Type B pancreatic cell (in vitro differentiated cells): Measurements from ENCODE around the gene AOX1. TPM values are rescaled to one million over a fixed set of nuclear protein-coding genes. Genes with fewer than 3 reads are reported as not detected.
A peak's percentile ranks its signal among the peaks of the same experiment; 100 is the strongest.
"Not testable (repeated sequence)": the region's sequence is repeated elsewhere in the genome, so short reads cannot be mapped to it uniquely, and the experiment has no call there.

Experiments used
- DNase-seq: peaks from one replicate; pipeline ENCODE4 v3.0.0; 2021; ENCODE audit warnings: mixed read lengths; ENCODE audit not compliant: unreplicated experiment; ENCODE audit errors: extremely low spot score
- H3K27ac Mint-ChIP-seq: 2 replicates; pipeline ENCODE4 v1.8.0; 2021; ENCODE audit warnings: mild to moderate bottlenecking, mixed read lengths
- H3K27me3 Mint-ChIP-seq: 2 replicates; pipeline ENCODE4 v1.8.0; 2021; ENCODE audit warnings: mixed read lengths
- H3K36me3 Mint-ChIP-seq: 2 replicates; pipeline ENCODE4 v1.8.0; 2021; ENCODE audit warnings: mixed read lengths
- H3K4me1 Mint-ChIP-seq: one replicate; pipeline ENCODE4 v1.8.0; 2021; ENCODE audit warnings: mixed read lengths; ENCODE audit not compliant: unreplicated experiment
- H3K4me3 Mint-ChIP-seq: 2 replicates; pipeline ENCODE4 v1.8.0; 2021; ENCODE audit warnings: mild to moderate bottlenecking, mixed read lengths
- H3K9me3 Mint-ChIP-seq: 2 replicates; pipeline ENCODE4 v1.8.0; 2021; ENCODE audit warnings: mixed read lengths
- total RNA-seq: library from RNA; stranded (reverse); gene quantifications from 2 replicates; pipeline ENCODE4 v1.2.1, GENCODE V29; 2021; ENCODE audit warnings: low replicate concordance
- TF ChIP-seq, protein P1 (sequence below): fragments of 200-600 bp; sonication (generic); conservative IDR thresholded peaks from 2 replicates; pipeline ENCODE4 v1.5.0; 2021; ENCODE audit warnings: antibody characterized with exemption, mild to moderate bottlenecking

AOX1 gene
- total RNA-seq, 1 donor from 2014 or later = 6.4 TPM

DNA sequence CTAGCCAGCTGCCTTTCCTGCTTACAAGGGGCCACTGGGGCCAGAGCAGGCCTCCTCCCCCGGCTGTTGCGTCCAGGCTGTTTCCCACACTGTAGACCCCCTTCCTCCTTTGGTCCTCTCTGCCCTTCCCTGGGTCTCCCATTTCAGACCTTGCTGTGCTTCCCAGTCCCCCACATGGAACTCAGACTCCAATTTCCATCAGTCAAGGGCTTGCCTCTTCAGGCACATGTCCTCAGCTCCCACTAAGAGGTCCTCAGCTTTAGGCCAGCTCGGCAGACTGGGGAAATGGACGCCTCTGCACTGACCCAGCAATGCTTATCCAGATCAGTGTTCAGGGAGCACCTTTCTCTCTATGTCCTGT lies 127.9 kb downstream of the AOX1 start:
- Mint-ChIP-seq H3K27ac (peak overlapping the region; percentile 91), H3K4me1 (peaks cover 6% of the 10 kb centered on the region), H3K36me3 (no peaks in the 10 kb centered on the region)

DNA sequence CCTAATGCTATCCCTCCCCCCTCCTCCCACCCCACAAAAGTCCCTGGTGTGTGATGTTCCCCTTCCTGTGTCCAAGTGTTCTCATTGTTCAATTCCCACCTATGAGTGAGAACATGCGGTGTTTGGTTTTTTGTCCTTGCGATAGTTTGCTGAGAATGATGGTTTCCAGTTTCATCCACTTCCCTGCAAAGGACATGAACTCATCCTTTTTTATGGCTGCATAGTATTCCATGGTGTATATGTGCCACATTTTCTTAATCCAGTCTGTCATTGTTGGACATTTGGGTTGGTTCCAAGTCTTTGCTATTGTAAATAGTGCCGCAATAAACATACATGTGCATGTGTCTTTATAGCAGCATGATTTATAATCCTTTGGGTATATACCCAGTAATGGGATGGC lies 129.2 kb downstream of the AOX1 start:
- DNase-seq, H3K36me3 Mint-ChIP-seq, H3K27ac Mint-ChIP-seq, H3K4me3 Mint-ChIP-seq, H3K4me1 Mint-ChIP-seq, H3K9me3 Mint-ChIP-seq: not testable (repeated sequence)
- peaks cover 15% of the 10 kb centered on the region for H3K27me3 Mint-ChIP-seq

More for the DNA sequence above, 127.9 kb downstream of the AOX1 start:
- TF ChIP-seq, protein P1, sequence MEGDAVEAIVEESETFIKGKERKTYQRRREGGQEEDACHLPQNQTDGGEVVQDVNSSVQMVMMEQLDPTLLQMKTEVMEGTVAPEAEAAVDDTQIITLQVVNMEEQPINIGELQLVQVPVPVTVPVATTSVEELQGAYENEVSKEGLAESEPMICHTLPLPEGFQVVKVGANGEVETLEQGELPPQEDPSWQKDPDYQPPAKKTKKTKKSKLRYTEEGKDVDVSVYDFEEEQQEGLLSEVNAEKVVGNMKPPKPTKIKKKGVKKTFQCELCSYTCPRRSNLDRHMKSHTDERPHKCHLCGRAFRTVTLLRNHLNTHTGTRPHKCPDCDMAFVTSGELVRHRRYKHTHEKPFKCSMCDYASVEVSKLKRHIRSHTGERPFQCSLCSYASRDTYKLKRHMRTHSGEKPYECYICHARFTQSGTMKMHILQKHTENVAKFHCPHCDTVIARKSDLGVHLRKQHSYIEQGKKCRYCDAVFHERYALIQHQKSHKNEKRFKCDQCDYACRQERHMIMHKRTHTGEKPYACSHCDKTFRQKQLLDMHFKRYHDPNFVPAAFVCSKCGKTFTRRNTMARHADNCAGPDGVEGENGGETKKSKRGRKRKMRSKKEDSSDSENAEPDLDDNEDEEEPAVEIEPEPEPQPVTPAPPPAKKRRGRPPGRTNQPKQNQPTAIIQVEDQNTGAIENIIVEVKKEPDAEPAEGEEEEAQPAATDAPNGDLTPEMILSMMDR = no peak
- Mint-ChIP-seq H3K27me3 (peaks cover 4% of the 10 kb centered on the region), H3K9me3 (no peaks in the 10 kb centered on the region), H3K4me3 (peak overlapping the region; percentile 86)
- no peak for DNase-seq

DNA sequence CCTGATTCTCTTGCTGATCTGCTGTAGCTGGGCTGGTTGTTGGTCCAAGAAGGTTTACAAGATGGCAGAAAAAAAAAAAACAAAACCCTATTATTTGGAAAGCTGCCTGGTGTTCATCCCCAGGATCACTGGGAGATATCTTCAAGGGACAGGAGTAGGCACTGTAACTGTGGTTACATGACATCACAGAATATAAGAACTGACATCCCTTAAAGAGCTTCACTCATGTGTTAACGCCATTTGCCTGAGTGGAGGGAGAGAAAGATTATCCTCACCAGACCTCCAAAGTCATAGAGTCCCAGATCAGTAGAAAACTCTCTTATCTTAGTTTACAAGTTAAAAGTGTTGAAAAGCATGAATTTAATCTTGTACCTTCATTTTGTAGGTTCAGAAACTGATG lies 130.6 kb downstream of the AOX1 start:
- H3K4me3 Mint-ChIP-seq = no peak overlapping the region
- no peaks in the 10 kb centered on the region for H3K36me3 Mint-ChIP-seq
- TF ChIP-seq, protein P1 = no peak
- no peaks in the 10 kb centered on the region for H3K9me3 Mint-ChIP-seq
- no peak overlapping the region for H3K27ac Mint-ChIP-seq
- H3K4me1 Mint-ChIP-seq = peaks cover 6% of the 10 kb centered on the region
- peaks cover 24% of the 10 kb centered on the region for H3K27me3 Mint-ChIP-seq
- DNase-seq = no peak

Other genes with a start within 250 kb of the AOX1 start
- 10.2 and 10.9 TPM in 2 replicates for gene KCTD18, start 75.9 kb upstream of the AOX1 start, total RNA-seq
- gene SGO2, start 59.8 kb upstream of the AOX1 start, total RNA-seq = 5.5 and 19.9 TPM in 2 replicates
- gene BZW1, start 225.9 kb downstream of the AOX1 start, total RNA-seq = 254 and 275 TPM in 2 replicates